ENCODE data around the gene KDM5A.

DNA sequence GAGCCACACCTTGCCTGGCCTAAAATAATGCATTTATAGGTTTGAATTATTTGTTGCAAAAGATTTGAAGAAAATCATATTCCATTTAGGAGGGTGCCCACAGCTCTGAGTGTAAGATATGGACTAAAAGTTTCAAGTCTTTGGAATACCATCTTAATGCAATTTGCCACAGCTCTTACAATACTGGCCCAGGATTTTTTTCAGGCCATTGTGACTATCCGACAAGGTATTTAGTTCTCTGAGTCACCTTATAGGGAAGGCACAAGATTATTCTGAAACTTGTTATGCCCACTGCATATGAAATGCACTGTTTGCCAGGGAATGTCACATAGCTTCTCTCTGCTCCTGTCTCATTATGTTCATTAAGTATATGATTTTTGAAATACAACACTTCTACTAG, 96.9 kb downstream of the KDM5A start:
- TF ChIP-seq, protein P1, sequence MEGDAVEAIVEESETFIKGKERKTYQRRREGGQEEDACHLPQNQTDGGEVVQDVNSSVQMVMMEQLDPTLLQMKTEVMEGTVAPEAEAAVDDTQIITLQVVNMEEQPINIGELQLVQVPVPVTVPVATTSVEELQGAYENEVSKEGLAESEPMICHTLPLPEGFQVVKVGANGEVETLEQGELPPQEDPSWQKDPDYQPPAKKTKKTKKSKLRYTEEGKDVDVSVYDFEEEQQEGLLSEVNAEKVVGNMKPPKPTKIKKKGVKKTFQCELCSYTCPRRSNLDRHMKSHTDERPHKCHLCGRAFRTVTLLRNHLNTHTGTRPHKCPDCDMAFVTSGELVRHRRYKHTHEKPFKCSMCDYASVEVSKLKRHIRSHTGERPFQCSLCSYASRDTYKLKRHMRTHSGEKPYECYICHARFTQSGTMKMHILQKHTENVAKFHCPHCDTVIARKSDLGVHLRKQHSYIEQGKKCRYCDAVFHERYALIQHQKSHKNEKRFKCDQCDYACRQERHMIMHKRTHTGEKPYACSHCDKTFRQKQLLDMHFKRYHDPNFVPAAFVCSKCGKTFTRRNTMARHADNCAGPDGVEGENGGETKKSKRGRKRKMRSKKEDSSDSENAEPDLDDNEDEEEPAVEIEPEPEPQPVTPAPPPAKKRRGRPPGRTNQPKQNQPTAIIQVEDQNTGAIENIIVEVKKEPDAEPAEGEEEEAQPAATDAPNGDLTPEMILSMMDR (IDR thresholded peaks at IDR 0.05; ENCODE audit: insufficient read depth, low read length, poor library complexity, severe bottlenecking), result no peak
- TF ChIP-seq EZH2phosphoT487 (conservative IDR thresholded peaks at IDR 0.05; ENCODE audit: low read length), result no peak

Data from SU-DHL-6 (cell line).